DOHH2 (cell line): ENCODE measurements around the gene PRRC2C.

Experiments used
- CTCF ChIP-seq: fragments of 200-600 bp; sonication (generic); IDR thresholded peaks from one replicate; pipeline ENCODE4 v1.5.1; 2014; ENCODE audit warnings: antibody characterized with exemption, mild to moderate bottlenecking, low read depth, low read length; ENCODE audit not compliant: poor library complexity, severe bottlenecking
- EZH2phosphoT487 ChIP-seq: fragments of 200-600 bp; sonication (generic); IDR thresholded peaks from 2 replicates; pipeline ENCODE4 v1.6.1; 2017; ENCODE audit warnings: borderline replicate concordance, mild to moderate bottlenecking, antibody characterized with exemption, low read length, moderate library complexity, mixed read lengths

GRCh38 chr1:171515741-171516140 is 30.4 kb downstream of the PRRC2C start:
- TF ChIP-seq CTCF (no peak), EZH2phosphoT487 (no peak)
